ENCODE measurements around the gene SOWAHA. TPM values are rescaled to one million over a fixed set of nuclear protein-coding genes. Genes with fewer than 3 reads are reported as not detected.

SOWAHA gene
- total RNA-seq, 1 donor, result under 0.01 TPM

- Histone ChIP-seq H4K20me1 (ENCODE audit: insufficient read depth, low read length) (no peaks in the 10 kb centered on the region), H3K79me2 (ENCODE audit: insufficient read depth, low read length) (no peaks in the 10 kb centered on the region), H3K4me3 (ENCODE audit: insufficient read depth, low read length) (no peak overlapping the region), H2AFZ (ENCODE audit: low read length) (no peak overlapping the region), H3K4me1 (ENCODE audit: insufficient read depth, low read length) (peaks cover 12% of the 10 kb centered on the region), H3K27ac (ENCODE audit: low read depth, low read length) (no peak overlapping the region), H3K27me3 (ENCODE audit: insufficient read depth, low read length) (peaks cover 17% of the 10 kb centered on the region), H3K4me2 (ENCODE audit: insufficient read depth, low read length) (no peak overlapping the region), H3K9me3 (ENCODE audit: low read depth, low read length) (no peaks in the 10 kb centered on the region), H3K36me3 (ENCODE audit: insufficient read depth, low read length) (no peaks in the 10 kb centered on the region)
- TF ChIP-seq, protein P1, sequence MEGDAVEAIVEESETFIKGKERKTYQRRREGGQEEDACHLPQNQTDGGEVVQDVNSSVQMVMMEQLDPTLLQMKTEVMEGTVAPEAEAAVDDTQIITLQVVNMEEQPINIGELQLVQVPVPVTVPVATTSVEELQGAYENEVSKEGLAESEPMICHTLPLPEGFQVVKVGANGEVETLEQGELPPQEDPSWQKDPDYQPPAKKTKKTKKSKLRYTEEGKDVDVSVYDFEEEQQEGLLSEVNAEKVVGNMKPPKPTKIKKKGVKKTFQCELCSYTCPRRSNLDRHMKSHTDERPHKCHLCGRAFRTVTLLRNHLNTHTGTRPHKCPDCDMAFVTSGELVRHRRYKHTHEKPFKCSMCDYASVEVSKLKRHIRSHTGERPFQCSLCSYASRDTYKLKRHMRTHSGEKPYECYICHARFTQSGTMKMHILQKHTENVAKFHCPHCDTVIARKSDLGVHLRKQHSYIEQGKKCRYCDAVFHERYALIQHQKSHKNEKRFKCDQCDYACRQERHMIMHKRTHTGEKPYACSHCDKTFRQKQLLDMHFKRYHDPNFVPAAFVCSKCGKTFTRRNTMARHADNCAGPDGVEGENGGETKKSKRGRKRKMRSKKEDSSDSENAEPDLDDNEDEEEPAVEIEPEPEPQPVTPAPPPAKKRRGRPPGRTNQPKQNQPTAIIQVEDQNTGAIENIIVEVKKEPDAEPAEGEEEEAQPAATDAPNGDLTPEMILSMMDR (IDR thresholded peaks at IDR 0.05; ENCODE audit: extremely low read depth, low read depth, low read length), result no peak
- no peak for DNase-seq (ENCODE audit: insufficient read length, low spot score, missing footprints)
Measured at GRCh38 chr5:132791026-132791425, 22.1 kb upstream of the SOWAHA start.

DNA sequence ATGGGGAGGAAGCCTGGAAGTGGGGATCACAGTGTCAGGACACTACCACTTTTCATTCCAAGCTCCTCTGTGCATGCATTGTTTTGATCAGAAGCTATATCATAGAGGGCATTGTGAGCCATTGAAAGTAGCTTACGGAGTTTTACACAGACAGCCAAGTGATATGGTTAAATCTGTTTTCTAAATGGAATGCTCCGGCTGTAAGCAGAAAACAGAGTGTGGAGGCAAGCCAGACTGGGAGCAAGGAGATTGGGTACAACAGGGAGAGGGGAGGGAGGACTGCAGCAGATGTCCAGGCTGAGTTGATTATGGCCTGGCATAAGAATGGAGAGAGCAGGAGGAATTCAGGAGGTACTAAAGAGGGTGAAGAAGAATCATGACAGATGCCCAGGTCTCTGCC is 15.5 kb upstream of the SOWAHA start:
- Histone ChIP-seq H3K27me3 (ENCODE audit: insufficient read depth, low read length) (peaks cover 30% of the 10 kb centered on the region), H4K20me1 (ENCODE audit: insufficient read depth, low read length) (no peaks in the 10 kb centered on the region), H3K27ac (ENCODE audit: low read depth, low read length) (no peak overlapping the region), H3K4me3 (ENCODE audit: insufficient read depth, low read length) (no peak overlapping the region), H3K4me2 (ENCODE audit: insufficient read depth, low read length) (no peak overlapping the region), H3K79me2 (ENCODE audit: insufficient read depth, low read length) (no peaks in the 10 kb centered on the region), H3K36me3 (ENCODE audit: insufficient read depth, low read length) (no peaks in the 10 kb centered on the region), H2AFZ (ENCODE audit: low read length) (no peak overlapping the region), H3K9me3 (ENCODE audit: low read depth, low read length) (no peaks in the 10 kb centered on the region), H3K4me1 (ENCODE audit: insufficient read depth, low read length) (no peaks in the 10 kb centered on the region)
- DNase-seq (ENCODE audit: insufficient read length, low spot score, missing footprints), result no peak
- TF ChIP-seq, protein P1 (IDR thresholded peaks at IDR 0.05; ENCODE audit: extremely low read depth, low read depth, low read length), result no peak

- Histone ChIP-seq H3K4me3 (ENCODE audit: insufficient read depth, low read length) (no peak overlapping the region), H3K36me3 (ENCODE audit: insufficient read depth, low read length) (no peaks in the 10 kb centered on the region), H3K27me3 (ENCODE audit: insufficient read depth, low read length) (peaks cover 26% of the 10 kb centered on the region), H4K20me1 (ENCODE audit: insufficient read depth, low read length) (no peaks in the 10 kb centered on the region), H3K4me2 (ENCODE audit: insufficient read depth, low read length) (no peak overlapping the region), H2AFZ (ENCODE audit: low read length) (no peak overlapping the region), H3K27ac (ENCODE audit: low read depth, low read length) (no peak overlapping the region), H3K9me3 (ENCODE audit: low read depth, low read length) (no peaks in the 10 kb centered on the region), H3K4me1 (ENCODE audit: insufficient read depth, low read length) (no peaks in the 10 kb centered on the region), H3K79me2 (ENCODE audit: insufficient read depth, low read length) (no peaks in the 10 kb centered on the region)
- DNase-seq (ENCODE audit: insufficient read length, low spot score, missing footprints), result no peak
- TF ChIP-seq, protein P1 (IDR thresholded peaks at IDR 0.05; ENCODE audit: extremely low read depth, low read depth, low read length), result no peak
Measured at GRCh38 chr5:132799392-132799791, 13.7 kb upstream of the SOWAHA start.

GRCh38 chr5:132800545-132800944 is 12.6 kb upstream of the SOWAHA start:
- Histone ChIP-seq H3K36me3 (ENCODE audit: insufficient read depth, low read length) (no peaks in the 10 kb centered on the region), H4K20me1 (ENCODE audit: insufficient read depth, low read length) (no peaks in the 10 kb centered on the region), H3K27me3 (ENCODE audit: insufficient read depth, low read length) (peaks cover 26% of the 10 kb centered on the region), H2AFZ (ENCODE audit: low read length) (no peak overlapping the region), H3K4me3 (ENCODE audit: insufficient read depth, low read length) (no peak overlapping the region), H3K4me1 (ENCODE audit: insufficient read depth, low read length) (no peaks in the 10 kb centered on the region), H3K9me3 (ENCODE audit: low read depth, low read length) (no peaks in the 10 kb centered on the region), H3K79me2 (ENCODE audit: insufficient read depth, low read length) (no peaks in the 10 kb centered on the region), H3K4me2 (ENCODE audit: insufficient read depth, low read length) (no peak overlapping the region), H3K27ac (ENCODE audit: low read depth, low read length) (no peak overlapping the region)
- TF ChIP-seq, protein P1 (IDR thresholded peaks at IDR 0.05; ENCODE audit: extremely low read depth, low read depth, low read length), result no peak
- no peak for DNase-seq (ENCODE audit: insufficient read length, low spot score, missing footprints)
